ENCODE data around the gene TCP11.
A peak's percentile ranks its signal among the peaks of the same experiment; 100 is the strongest.

The TCP11 gene

DNA sequence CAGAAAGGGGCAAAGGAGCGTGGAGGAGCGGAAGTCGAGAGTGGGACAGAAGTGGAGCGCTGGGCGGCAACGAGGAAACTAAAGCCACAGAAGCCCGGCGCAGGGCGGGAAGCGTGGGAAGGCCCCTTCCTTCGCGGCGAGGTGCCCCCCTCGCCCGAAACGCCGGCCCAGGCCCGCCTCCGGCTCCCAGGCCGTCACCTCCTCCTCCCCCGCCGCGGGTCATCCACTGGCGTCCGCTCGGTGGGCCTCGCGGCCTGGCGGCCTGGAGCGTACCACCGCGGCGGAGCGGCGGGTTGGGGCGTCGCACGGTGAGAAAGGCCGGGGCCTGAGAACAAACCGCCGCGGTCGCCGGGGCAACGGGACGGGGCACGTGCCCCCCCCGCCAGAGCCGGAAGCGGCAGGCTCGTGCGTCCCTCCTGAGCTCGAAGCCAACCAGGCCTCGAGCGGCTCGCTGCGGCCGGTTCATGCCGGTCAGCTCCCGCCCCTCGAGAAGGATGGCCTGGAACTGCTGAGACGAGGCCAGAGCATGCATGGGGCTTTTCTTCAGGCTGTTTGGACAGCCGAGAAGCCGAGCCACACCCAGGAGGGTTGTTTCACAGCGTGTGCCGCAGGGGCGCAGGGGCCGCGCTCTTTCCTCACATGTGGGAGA lies at the start of gene TCP11:
Gene TCP11, minus strand, starts transcription at position 333 of the 649 bp plus-strand sequence. CDS start 469 bp downstream, outside the sequence.
- peaks cover 22% of the 10 kb centered on the region for H3K4me1 Mint-ChIP-seq (ENCODE audit: low read depth)
- H3K27me3 Mint-ChIP-seq (ENCODE audit: low read depth): peaks cover 33% of the 10 kb centered on the region
- no peaks in the 10 kb centered on the region for H3K36me3 Mint-ChIP-seq (ENCODE audit: low read depth)
- H3K27ac Mint-ChIP-seq: no peak within 1 kb of the TSS
- H3K4me3 Mint-ChIP-seq: peak within 1 kb of the TSS; percentile 23
- no peaks in the 10 kb centered on the region for H3K9me3 Mint-ChIP-seq

DNA sequence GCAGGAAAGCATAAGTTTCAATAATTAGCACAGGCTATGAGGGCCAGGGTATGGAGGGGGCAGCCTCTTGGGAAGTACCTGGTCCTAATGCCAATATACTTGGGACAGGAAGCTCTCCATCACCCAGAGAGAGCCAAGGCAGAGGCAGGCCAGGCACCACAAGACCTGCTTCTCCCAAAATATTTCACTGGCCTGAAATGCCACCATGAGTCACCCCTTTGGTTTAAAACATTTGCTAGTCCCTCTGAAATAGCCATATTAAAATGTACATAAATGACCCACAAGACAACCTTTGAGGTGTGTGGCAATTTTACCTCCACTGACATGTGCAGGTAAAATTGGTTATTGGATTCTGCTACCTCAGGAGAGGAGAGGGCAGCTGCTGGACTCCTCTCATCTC lies 49.2 kb upstream of the TCP11 start:
- H3K4me3 Mint-ChIP-seq: no peak overlapping the region
- no peaks in the 10 kb centered on the region for H3K9me3 Mint-ChIP-seq
- H3K4me1 Mint-ChIP-seq (ENCODE audit: low read depth): no peaks in the 10 kb centered on the region
- H3K27ac Mint-ChIP-seq: no peak overlapping the region
- peaks cover 23% of the 10 kb centered on the region for H3K27me3 Mint-ChIP-seq (ENCODE audit: low read depth)
- no peaks in the 10 kb centered on the region for H3K36me3 Mint-ChIP-seq (ENCODE audit: low read depth)

DNA sequence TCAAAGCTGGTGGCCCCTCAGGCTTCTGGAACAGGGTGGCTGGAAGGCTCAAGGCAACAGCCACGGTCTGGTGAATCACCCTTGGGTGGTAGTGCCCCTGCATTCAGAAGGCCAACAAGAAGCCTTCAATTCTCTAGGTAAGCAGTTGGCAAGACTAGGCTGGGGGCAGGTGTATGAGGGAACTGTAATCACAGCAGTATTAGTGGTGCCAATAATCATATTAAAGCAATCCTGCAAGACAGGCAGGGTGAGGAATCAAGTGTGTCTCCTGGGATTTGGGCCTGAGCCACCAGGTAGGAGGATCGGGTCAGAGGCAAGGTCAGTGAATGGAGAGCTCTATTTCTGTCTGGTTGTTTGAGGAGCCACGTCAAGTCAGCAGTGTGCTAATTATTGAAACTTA lies 47.7 kb upstream of the TCP11 start:
- Mint-ChIP-seq H3K27ac (no peak overlapping the region), H3K27me3 (ENCODE audit: low read depth) (peaks cover 22% of the 10 kb centered on the region), H3K4me1 (ENCODE audit: low read depth) (no peaks in the 10 kb centered on the region)

DNA sequence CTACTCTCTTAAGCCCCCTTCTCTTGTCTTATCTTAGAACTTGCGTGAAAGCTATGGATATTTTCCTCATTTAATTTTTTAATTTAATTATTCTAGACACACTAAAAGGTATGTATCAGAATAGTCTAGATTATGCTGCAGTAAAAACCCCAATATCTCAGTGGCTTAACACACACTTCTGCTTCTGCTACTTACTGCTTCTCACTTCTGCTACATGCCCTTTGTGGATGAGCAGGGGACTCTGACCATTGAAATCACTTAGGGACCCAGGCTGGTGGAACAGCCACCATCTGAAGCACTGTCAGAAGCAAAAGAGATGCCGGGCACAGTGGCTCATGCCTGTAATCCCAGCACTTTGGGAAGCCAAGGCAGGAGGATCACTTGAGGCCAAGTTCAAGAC lies 45.4 kb upstream of the TCP11 start:
- H3K27me3 Mint-ChIP-seq (ENCODE audit: low read depth): peaks cover 31% of the 10 kb centered on the region
- no peaks in the 10 kb centered on the region for H3K4me1 Mint-ChIP-seq (ENCODE audit: low read depth)
- no peaks in the 10 kb centered on the region for H3K36me3 Mint-ChIP-seq (ENCODE audit: low read depth)
- H3K9me3 Mint-ChIP-seq: no peaks in the 10 kb centered on the region
- no peak overlapping the region for H3K4me3 Mint-ChIP-seq
- no peak overlapping the region for H3K27ac Mint-ChIP-seq

More for the DNA sequence above, 47.7 kb upstream of the TCP11 start:
- Mint-ChIP-seq H3K9me3 (no peaks in the 10 kb centered on the region), H3K4me3 (no peak overlapping the region), H3K36me3 (ENCODE audit: low read depth) (no peaks in the 10 kb centered on the region)

DNA sequence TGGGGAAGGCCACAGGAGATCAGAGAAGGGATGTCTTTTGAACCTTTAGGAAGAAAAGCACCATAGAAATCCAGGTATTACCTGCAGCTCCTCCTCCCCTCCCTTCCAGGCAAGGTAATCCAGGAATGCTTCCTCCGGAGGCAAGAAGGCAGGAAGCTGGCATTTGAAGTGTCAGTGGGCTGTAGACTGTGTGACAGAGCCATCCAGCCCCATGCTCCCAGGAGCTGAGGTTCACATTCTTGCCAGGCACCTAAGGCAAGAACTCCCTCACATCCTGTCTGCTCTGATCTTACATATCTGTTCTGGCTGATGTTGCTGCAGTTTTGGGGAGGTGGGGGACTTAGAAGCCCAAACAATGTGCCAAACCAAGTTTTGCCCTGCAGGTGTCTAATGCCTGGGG lies 44.8 kb upstream of the TCP11 start:
- no peak overlapping the region for H3K27ac Mint-ChIP-seq
- no peak overlapping the region for H3K4me3 Mint-ChIP-seq
- H3K27me3 Mint-ChIP-seq (ENCODE audit: low read depth): peaks cover 31% of the 10 kb centered on the region
- no peaks in the 10 kb centered on the region for H3K9me3 Mint-ChIP-seq
- no peaks in the 10 kb centered on the region for H3K36me3 Mint-ChIP-seq (ENCODE audit: low read depth)
- H3K4me1 Mint-ChIP-seq (ENCODE audit: low read depth): no peaks in the 10 kb centered on the region

DNA sequence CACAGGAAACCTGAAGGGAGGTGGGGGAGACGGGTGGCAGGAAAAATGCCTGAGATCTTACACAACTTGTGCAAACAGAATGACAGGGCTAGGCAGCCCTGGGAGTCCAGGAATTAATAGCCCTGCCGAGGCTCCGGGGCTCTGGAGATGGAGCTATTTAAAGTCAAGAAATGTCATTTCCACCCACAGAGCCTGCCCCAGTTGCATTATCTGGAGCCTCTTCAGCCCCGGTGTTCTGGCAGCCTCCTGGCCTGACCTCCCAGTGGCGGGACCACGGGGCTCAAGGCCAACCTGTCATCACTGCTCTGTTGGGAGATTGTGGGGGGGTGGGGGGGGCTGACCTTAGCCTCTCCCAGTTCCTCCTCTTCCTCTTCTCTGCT lies 44.2 kb upstream of the TCP11 start:
- Mint-ChIP-seq H3K4me1 (ENCODE audit: low read depth) (no peaks in the 10 kb centered on the region), H3K9me3 (no peaks in the 10 kb centered on the region), H3K27ac (no peak overlapping the region), H3K27me3 (ENCODE audit: low read depth) (peaks cover 34% of the 10 kb centered on the region), H3K36me3 (ENCODE audit: low read depth) (no peaks in the 10 kb centered on the region), H3K4me3 (no peak overlapping the region)

DNA sequence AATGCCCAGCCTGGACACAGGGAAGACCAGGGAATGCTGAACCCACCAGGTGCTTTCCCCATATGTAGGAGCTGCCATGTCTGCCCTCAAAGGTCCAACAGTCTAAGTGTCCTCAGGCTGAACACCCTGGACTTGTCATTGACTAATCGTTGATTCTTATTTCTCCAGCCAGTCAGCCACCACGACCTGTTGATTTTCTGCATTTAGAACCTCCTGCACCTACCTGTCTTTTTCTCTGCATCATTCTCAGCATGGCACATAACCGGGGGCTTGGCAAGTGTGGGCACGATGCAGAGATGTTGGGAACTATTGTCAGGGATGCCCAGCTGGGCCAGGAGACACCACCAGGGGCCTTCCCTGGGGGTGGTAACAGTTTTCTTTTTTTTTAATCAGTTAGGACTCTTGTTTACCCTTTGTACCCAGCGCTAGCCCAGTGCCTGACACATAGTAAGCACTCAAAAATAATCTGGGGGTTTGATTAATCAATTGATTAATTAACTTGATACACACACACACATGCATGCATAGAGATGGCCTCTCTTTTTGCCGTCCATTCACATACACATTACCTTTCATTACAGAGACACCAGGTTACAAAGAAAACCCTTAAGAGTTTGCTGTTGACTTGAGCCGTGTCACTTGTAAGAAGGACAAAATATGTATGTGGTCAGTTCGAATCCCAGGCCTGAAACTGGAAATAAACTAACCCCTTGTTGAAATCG lies 43.6 kb upstream of the TCP11 start:
- H3K4me1 Mint-ChIP-seq (ENCODE audit: low read depth): no peaks in the 10 kb centered on the region
- peaks cover 34% of the 10 kb centered on the region for H3K27me3 Mint-ChIP-seq (ENCODE audit: low read depth)
- no peak overlapping the region for H3K4me3 Mint-ChIP-seq
- no peaks in the 10 kb centered on the region for H3K36me3 Mint-ChIP-seq (ENCODE audit: low read depth)
- H3K27ac Mint-ChIP-seq: no peak overlapping the region
- no peaks in the 10 kb centered on the region for H3K9me3 Mint-ChIP-seq

DNA sequence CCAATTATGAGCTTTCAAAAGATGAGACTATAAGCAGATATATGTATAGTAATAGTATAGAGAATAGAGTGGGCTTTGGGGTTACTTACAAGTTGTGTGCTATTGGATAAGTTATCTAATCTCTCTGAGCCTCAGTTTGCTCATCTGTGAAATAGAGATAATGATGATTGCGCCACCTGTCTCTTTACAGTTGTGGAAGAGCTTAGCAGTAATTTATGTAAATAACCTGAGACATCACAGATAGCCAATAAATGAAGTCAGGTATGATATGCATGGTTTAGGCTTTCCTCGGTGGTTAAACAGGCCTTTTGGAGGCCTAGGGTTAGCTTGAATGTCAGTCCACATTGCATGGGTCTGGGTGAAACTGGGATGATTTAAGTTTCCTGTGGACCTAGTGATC lies 42.8 kb upstream of the TCP11 start:
- no peaks in the 10 kb centered on the region for H3K36me3 Mint-ChIP-seq (ENCODE audit: low read depth)
- no peak overlapping the region for H3K27ac Mint-ChIP-seq

DNA sequence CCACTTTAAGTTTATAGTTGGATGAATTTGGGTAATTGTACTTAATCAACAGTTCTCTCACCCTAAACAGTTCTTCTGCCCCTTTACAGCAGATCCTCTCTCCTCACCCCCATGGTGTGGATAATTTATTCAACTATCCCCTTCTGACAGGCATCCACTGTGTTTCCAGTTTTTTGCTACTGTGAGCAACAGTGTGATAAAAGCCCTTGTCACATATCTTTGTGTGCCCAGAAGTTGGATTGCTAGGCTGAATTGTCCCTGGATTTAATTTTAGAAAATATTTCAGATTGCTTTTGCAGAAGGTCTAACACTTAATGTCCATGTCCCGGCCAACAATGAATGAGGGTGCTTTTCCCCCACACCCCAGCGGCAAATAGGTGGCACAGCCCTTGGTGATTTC lies 42.1 kb upstream of the TCP11 start:
- Mint-ChIP-seq H3K4me1 (ENCODE audit: low read depth) (no peaks in the 10 kb centered on the region), H3K36me3 (ENCODE audit: low read depth) (no peaks in the 10 kb centered on the region), H3K4me3 (no peak overlapping the region), H3K27me3 (ENCODE audit: low read depth) (peaks cover 36% of the 10 kb centered on the region), H3K27ac (no peak overlapping the region), H3K9me3 (no peaks in the 10 kb centered on the region)

More for the DNA sequence above, 42.8 kb upstream of the TCP11 start:
- Mint-ChIP-seq H3K4me1 (ENCODE audit: low read depth) (no peaks in the 10 kb centered on the region), H3K27me3 (ENCODE audit: low read depth) (peaks cover 34% of the 10 kb centered on the region), H3K9me3 (no peaks in the 10 kb centered on the region), H3K4me3 (no peak overlapping the region)

DNA sequence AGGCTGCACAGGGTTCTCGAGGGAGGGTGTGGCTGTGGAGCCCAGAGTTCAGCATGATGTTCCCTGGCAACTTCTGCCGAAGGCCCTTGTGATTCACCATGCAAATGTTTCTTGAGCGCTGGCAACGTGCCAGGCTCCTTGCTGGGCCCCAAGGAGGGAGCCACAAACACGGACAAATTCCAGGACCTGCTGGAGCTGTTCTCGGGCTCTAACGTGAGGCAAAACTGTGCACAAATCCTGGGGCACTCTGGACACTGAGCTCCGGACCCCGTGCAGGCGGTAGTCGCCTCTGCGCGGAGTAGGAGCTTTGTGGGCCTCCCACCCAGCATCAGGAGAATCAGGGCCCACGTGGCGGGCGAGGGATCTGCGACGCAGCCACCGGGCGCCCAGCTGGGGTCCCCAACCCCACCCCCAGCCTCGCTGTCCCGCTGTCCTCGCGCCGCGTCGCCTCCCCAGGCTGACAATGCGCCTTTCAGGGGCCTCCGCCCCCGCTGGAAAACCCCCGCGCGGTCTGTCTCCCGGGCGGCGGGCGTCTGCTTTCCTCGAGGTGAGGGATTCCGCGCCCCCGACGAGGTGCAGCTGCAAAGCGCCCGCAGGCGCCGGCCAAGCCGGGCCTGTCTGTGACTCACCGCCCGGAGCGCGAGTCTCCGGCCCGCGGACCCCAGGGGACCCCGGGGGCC lies 40.9 kb upstream of the TCP11 start:
- H3K27me3 Mint-ChIP-seq (ENCODE audit: low read depth): peaks cover 34% of the 10 kb centered on the region
- no peaks in the 10 kb centered on the region for H3K9me3 Mint-ChIP-seq
- no peak overlapping the region for H3K4me3 Mint-ChIP-seq
- H3K4me1 Mint-ChIP-seq (ENCODE audit: low read depth): peaks cover 2% of the 10 kb centered on the region
- no peak overlapping the region for H3K27ac Mint-ChIP-seq
- H3K36me3 Mint-ChIP-seq (ENCODE audit: low read depth): no peaks in the 10 kb centered on the region

DNA sequence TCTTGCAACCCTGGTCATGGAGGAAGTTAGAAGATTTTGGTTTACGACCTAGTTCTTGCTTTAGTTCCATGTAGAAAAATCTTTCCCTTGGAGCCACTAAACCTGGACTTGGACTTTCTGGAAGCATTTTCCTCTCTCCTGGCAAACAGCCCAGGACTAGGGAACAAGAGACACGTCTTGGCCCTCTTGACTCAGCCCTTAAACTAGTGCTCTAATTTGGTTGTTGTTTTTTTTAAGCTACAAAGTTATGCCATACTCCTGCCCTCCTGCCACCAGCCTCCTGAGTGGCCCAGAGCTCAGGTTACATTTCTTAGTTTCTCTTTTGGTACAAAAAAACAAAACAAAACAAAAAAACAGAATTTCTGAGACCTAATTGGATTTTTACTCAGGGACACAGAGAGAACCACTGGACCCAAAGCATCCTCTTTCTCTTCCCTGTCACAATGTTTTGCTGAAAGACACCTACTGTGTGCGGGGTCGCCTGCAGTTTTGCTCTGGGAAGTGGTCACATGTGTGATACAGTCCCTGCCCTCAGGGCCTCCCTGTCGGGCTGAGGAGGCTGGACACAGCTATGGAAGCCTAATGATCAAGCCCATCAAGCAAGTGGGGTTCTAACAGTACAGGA lies 40.3 kb upstream of the TCP11 start:
- peaks cover 2% of the 10 kb centered on the region for H3K4me1 Mint-ChIP-seq (ENCODE audit: low read depth)
- no peak overlapping the region for H3K4me3 Mint-ChIP-seq
- no peaks in the 10 kb centered on the region for H3K36me3 Mint-ChIP-seq (ENCODE audit: low read depth)
- H3K27ac Mint-ChIP-seq: no peak overlapping the region
- peaks cover 33% of the 10 kb centered on the region for H3K27me3 Mint-ChIP-seq (ENCODE audit: low read depth)
- no peaks in the 10 kb centered on the region for H3K9me3 Mint-ChIP-seq

DNA sequence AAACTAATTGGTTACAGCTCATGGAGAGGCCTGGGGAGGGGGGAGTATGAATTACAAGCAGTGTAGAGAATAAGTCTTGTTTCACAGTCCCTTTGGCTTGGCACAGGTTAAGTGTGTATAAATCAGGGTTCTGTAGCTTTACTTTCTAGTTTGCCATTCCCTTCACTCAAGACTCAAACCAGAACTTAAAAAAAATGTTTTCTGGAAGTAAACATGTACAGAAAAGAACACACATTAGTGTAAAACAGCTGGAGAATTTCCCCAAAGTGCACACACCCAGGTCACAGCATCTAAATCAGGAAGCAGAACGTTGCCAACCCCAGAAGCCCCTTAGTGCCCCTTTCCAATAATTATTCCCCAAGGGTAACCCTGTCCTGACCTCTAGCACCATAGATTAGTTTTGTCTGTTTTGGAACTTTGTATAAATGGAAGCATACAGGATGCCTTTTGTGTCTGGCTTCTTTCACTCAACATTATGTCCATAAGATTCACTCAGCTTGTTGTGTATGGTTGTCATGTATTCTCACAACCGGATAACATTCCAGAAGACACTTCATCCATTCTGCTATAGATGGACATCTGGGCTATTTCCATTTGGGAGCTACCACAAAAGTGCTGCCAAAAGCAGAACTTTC lies 38.9 kb upstream of the TCP11 start:
- Mint-ChIP-seq H3K27ac (no peak overlapping the region), H3K4me3 (no peak overlapping the region), H3K27me3 (ENCODE audit: low read depth) (peaks cover 32% of the 10 kb centered on the region), H3K4me1 (ENCODE audit: low read depth) (peaks cover 4% of the 10 kb centered on the region), H3K9me3 (no peaks in the 10 kb centered on the region), H3K36me3 (ENCODE audit: low read depth) (no peaks in the 10 kb centered on the region)

DNA sequence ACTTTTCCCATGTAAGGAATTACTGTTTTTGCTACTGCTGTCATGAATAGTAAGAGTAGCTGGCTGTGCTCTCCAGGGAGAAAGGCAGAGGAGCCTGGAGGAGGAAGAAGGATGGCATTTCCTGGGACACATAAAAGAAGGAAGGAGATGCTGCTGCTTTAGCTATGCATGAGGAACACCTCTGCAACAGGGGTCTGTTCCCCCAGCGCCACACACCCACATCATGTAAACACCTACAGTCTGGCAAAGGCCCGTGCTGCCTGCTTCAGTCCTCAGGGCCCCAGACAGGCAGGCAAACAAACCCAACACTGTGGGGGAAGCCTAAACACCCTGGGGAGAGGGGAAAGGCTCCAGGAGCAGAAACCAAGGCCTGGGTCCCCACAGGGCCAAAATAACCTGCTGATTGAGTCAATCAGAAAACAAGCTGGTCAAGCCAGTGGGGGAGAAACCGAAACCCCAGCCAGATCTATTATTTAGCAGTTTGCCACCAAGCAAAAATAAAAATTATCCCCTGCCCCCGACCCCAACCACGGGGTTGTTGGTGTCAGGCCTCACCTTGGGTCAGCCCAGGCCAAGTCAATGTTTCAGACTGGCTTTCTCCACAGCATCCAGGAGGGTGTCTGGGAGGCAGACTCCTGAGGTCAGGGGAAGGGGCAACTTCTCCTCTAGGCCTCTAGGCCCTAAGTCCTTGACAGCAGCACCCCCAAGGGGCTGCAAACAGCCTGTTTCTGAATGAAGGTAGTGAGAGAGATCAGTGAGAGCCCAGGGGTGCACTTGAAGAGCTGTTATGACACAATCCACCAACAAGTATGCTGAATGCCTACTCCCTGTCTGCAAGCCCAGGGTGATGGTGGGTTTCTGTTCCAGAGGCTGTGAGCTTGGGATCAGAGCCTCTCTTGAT lies 38.0 kb upstream of the TCP11 start:
- no peak overlapping the region for H3K4me3 Mint-ChIP-seq
- H3K27me3 Mint-ChIP-seq (ENCODE audit: low read depth): peaks cover 26% of the 10 kb centered on the region
- no peaks in the 10 kb centered on the region for H3K9me3 Mint-ChIP-seq
- H3K36me3 Mint-ChIP-seq (ENCODE audit: low read depth): no peaks in the 10 kb centered on the region
- no peak overlapping the region for H3K27ac Mint-ChIP-seq
- H3K4me1 Mint-ChIP-seq (ENCODE audit: low read depth): peaks cover 5% of the 10 kb centered on the region
